ENCODE measurements around the gene ADGRL1. TPM values are rescaled to one million over a fixed set of nuclear protein-coding genes. Genes with fewer than 3 reads are reported as not detected.
"Not testable (repeated sequence)": the region's sequence is repeated elsewhere in the genome, so short reads cannot be mapped to it uniquely, and the experiment has no call there.

ADGRL1 gene
- total RNA-seq, 1 experiment from 2014 or later: 17.4 TPM

DNA sequence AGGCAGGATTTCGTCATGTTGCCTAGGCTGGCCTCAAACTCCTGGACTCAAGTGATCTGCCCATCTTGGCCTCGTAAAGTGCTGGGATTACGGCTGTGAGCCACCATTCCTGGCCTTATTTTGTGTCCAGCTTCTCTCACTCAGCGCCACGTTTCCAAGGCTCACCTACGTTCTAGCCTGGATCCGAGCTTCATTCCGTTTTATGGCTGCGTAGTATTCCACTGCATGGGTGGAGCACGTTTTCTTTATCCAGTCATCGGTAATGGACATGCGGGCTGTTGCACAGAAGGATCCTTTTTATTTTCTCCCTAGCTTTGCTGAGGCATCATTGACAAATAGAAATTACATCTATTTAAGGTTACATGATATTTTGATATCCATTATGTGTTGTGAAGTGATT is 16.6 kb downstream of the ADGRL1 start:
- no peak for DNase-seq (ENCODE audit: low read depth)

DNA sequence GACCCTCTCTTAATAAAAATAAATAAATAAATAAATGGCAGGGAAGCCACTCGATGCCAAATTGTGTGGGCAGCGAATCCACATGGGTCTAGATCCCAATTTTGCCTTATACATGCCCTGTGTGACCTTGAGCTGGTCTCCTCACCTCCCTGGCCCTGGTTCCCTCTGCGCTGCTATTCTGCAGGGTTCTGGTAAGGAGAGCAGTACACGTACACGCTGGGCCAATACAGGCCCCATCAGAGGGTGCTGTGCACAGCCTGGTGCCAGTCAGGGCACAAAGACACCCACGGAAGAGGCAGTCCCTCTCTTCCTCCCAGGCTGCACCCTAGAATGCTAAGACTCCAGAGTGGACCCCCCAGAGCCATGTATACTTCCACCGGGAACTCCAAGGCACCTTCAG is 17.9 kb downstream of the ADGRL1 start:
- DNase-seq (ENCODE audit: low read depth): not testable (repeated sequence)

DNA sequence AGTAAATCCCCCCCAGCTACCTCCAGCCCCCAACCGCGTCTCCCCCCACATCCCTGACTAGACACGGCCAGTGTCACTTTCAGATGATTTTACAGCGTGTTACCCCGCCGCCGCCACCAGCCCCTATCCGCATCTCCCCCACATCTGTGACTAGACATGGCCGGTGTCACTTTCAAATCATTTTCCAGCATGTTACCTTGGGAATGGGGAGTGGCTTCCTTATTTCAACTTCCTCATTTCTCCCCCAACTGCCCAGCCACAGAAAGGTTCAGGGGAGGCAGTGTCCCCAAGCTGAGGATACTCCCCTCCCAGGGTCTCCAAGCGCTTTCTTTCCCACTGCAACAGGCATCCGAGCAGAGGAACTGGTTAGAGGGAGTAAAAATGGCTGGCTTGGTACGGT is 18.4 kb downstream of the ADGRL1 start:
- DNase-seq (ENCODE audit: low read depth): no peak

DNA sequence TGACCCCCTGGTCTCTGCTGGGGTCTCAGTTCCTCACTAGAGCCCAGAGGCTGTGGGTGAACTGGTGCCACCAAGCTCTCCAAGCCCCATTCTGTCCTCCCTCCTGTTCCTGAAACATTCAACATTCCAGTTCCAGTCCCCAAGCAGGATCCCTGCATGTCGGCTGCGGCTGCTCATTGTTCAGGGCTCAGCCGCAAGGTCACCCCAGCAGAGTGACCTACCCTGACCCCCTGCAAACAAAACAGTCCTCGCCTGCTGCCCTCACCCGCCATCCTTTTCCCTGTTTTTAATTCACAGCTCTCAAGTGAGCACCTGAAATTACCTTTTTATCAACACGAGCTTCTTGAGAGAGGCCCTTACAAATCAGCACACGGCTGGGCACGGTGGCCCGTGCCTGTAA is 19.3 kb downstream of the ADGRL1 start:
- DNase-seq (ENCODE audit: low read depth): not testable (repeated sequence)

DNA sequence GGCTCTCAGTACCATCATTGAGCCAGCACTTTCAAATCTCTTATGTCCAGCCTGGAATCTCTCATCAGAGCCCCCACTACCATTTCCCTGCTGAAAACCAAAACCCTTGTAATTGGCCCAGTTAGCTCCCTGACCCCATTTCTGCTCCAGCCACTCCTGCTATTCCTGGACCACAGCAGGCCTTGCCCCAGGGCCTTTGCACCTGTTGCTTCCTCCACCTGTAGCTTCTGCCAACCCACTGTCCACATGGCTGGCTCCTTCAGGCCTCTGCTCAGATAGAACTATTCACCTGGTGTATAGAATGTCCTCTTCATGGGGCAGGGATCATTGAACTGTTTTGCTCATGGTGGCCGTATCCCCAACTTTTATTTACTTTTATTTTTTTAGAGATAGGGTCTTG is 20.3 kb downstream of the ADGRL1 start:
- not testable (repeated sequence) for DNase-seq (ENCODE audit: low read depth)

DNA sequence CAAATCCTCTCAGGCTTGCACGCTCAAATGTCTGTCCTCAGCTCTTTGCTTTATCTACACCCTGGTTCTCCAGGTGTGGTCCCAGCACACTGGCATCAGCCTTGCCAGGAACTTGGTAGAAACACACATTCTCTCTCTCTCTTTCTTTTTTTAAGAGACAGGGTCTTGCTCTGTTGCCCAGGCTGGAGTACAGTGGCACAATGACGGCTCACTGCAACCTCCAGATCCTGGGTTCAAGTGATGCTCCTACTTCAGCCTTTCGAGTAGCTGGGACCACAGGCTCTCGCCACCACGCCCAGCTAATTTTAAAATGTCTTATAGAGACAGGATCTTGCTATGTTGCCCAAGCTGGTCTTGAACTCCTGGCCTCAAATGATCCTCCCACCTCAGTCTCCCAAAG is 20.8 kb downstream of the ADGRL1 start:
- DNase-seq (ENCODE audit: low read depth): no peak

DNA sequence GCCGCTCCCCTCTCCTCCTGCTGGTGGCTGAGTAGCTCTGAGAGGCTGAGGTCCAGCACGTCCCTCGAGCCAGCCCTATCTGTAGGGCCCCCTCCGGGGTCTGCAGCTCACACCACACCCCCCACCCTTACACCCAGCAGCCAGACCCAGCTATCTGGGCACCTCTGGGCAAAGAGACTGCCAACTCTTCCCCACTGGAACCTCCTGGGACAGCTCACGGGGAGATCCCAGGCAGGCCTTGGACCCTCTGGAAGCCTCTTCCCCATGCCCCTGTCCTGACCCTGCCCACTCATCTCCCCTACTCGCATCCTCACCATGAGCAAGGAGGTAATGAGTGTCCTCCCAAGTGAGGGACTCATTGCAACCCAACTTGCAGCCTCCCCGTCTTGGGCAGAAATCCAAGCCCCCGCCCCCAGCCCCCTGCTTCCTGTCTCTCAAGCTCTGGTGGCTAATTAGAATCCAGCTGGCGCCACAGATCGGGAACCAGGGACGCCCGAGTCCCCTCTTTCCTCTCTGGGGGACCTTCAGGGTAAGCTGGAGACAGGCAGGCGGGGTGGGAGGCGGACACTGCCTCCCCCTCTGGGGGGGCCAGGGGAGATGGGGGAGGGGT is 22.1 kb downstream of the ADGRL1 start:
- DNase-seq (ENCODE audit: low read depth): no peak

DNA sequence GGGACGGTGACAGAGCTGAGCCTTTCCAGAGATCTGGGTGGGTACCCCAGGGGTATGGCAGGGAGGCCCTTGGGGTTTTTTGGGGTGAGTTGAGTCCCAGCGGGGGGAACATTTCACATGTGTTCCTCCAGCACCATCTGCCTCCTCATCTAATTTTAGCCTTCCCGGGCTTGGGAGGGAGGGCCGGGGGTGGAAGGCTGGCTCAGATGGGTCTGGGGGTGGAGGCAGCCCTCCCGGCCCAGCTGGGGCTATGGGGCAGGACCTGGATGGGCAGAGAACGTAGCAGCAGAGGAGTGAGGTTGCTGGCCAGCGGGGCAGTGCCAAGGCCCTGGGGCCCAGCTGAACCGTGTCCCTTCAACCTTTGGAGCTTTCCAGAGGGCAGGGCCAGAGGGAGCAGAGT is 23.5 kb downstream of the ADGRL1 start:
- DNase-seq (ENCODE audit: low read depth): no peak

DNA sequence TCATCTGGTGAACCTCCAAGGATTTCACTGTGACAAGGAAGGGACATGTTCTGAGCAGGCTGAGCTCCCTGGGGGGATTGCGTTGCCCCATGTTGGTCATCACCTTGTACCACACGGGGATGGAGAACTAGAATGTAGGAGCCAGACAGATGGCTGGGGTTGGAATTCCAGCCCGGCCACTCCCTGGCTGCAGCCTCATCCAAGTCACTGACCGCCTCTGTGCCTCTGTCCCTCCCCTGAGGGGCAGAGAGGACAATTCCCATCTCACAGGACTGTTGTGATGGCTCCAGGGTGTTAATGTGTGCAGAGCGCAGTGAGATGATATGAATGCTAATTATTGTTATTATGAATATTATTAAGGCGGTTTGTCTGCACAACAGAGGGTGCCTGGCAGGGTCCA is 24.1 kb downstream of the ADGRL1 start:
- no peak for DNase-seq (ENCODE audit: low read depth)

DNA sequence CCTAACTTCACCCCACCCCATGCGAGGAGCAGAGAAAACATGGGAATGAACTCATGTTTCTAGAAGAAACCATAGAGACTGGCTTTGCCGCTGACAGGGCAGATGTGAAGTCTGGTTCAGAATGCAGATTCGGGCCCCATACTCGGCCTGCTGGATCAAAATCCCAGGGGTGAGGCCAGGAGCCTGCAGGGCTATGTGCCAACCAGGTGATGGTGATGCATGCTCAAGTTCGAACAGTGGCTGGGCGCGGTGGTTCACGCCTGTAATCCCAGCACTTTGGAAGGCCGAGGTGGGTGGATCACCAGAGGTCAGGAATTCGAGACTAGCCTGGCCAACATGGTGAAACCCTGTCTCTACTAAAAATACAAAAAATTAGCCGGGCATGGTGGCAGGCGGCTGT is 24.8 kb downstream of the ADGRL1 start:
- DNase-seq (ENCODE audit: low read depth): not testable (repeated sequence)

DNA sequence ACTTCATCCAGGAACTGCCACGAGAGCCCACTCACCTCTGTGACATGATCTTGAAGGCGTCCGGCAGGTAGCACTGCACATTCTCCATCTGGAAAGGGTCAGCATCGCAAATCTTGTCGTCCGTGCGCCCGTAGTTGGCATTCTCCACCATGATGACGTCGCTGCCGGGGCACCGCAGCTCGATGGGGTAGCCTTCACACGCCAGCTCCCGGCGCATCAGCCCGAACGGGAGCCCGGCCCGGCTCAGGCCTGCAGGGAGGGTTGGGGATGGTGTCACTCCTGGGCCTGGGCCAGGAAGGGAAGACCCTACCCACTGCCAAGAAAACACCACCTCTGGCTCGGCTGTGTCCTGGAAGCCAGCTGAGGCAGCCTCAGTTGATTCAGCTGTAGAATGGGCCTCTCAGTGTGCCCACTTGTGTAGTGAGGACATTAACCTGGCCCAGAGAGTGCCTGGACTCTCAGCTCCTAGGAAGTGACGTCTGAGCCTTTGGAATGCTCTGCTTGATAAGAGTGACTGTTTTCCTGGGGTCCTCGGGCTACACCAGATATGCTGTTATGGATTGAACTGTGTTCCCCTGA is 28.4 kb downstream of the ADGRL1 start:
- no peak for DNase-seq (ENCODE audit: low read depth)

DNA sequence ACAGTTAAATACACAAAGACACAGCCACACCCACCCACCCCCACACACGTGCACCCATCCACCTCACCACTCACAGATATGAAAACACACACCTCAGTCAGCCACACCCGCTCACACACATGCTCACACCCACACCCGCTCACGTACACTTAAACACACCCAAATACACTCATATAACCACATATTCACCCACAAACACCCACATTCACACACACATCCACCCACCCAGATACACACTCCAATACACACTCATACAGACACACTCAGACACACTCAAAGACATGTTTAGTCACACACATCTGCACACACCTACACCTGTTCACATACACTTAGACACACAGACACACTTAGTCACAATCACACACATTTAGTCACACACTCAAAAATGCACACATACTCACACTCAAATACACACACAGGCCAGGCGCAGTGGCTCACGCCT is 30.6 kb downstream of the ADGRL1 start:
- DNase-seq (ENCODE audit: low read depth): no peak

DNA sequence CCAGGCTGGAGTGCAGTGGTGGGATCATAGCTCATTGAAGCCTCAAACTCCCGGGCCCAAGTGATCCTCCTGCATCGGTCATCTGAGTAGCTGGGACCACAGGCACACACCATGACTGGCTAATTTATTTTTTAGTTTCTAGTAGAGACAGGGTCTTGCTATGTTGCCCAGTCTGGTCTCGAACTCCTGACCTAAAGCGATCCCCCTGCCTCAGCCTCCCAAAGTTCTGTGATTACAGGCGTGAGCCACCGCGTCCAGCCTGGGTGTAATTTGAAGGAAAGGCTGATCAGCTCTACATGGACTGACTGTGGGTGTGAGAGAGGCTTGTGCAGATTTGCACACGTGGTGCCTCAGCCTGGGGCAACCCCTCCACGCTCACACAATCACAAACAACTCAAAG is 31.1 kb downstream of the ADGRL1 start:
- no peak for DNase-seq (ENCODE audit: low read depth)

DNA sequence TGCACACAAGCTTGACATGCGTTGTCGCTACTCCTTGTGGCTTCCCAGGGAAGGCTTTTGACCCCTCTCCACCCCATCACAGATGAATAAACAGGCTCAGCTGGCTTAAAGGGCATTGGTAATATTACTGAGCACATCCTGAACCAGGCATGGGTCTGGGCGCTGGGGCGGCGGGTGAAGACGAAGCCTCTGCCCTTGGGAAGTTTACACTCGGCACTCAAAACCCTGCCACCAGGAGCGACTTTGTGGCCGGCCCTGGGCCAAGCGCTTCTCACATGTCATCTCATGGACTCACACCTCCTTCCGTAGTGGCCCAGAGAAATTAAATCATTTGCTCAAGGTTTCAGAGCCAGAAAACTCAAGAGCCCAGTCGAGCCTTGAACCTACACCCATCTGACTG is 37.0 kb downstream of the ADGRL1 start:
- no peak for DNase-seq (ENCODE audit: low read depth)

DNA sequence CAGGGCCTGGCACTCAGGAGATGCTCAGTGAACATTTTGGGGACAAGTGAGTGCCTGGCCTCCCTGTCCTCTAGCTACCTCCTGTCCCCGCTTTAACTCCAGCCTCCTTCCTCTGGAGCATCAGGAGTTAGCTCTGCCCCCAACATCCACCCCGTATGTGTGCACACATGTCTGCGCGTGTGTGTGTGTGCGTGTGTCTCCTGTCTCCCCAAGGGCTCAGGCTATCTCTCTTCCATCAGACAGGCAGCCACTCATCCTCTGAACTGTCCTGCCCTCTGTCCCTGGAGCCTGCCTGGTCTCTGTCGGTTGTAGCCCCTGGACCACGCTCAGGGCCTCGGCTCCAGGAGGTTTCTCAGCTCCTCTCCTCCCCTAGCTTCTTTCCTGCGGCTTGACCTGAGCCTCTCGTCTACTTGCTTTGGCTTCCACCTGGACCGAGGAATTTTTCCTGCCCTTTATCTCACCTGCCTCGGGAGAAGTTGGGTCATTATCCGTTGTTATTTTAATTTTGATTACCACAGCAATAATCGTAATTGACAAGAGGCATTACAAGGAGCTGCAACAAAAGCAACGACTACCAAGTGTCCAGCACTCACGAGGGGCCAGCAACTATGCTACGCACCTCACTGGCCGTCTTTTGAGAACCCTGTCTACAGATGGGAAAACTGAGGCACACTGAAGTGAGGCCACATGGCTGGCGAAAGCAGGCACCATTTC is 37.6 kb downstream of the ADGRL1 start:
- DNase-seq (ENCODE audit: low read depth): no peak

DNA sequence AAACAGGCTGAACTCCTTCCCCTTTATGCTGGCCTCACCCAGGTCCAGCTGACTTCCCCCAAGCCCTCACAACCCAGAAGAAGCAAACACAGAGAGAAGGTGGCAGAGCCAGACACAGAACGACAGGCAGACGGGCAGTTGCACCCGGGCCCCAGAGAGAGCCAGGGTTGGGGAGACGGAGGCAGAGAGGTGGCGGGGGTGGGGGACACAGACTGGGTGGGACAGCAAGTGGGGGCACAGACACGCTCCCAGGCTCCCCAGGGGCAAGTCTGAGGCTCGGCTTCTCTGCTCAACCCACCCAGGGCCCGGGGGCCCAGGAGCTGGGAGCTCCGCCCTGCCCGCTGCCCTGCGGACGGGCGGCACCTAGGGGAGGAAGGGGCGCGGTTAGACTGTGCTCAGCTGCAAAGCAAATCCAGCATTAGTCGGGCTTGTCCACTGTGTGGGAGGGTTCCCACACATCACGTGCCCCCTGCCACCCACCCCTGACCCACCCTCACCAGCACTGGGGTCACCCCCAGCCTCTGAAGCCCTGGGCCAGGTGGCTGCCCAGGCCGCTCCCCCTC is 38.3 kb downstream of the ADGRL1 start:
- DNase-seq (ENCODE audit: low read depth): no peak

DNA sequence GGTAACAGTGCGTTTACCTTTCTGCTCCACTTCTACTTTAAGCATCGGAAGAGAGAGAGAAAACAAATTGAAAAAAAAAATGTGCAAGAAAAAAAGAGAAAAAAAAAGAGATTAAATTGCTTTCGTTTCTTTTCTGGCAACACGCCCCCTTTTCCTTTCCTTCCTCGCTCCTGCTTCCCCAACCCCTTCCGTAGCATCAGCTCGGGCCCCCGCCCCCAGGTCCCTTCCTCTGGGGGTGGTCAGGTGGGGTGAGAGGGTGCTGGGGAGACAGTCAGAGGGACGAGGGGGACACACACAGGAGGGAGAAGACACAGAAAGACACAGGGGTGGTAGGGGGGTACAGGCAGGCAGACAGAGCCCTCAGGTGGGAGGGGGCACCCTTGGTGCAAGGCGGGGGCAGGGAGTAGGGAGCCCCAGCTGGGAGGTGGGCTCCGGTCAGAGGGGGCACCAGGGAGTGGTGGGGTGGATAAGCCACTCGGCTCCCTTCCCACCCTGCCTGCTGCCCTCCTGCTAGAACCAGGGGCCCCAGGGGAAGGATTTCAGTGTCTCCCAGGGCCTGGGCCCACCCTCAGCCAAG is 38.9 kb downstream of the ADGRL1 start:
- no peak for DNase-seq (ENCODE audit: low read depth)

DNA sequence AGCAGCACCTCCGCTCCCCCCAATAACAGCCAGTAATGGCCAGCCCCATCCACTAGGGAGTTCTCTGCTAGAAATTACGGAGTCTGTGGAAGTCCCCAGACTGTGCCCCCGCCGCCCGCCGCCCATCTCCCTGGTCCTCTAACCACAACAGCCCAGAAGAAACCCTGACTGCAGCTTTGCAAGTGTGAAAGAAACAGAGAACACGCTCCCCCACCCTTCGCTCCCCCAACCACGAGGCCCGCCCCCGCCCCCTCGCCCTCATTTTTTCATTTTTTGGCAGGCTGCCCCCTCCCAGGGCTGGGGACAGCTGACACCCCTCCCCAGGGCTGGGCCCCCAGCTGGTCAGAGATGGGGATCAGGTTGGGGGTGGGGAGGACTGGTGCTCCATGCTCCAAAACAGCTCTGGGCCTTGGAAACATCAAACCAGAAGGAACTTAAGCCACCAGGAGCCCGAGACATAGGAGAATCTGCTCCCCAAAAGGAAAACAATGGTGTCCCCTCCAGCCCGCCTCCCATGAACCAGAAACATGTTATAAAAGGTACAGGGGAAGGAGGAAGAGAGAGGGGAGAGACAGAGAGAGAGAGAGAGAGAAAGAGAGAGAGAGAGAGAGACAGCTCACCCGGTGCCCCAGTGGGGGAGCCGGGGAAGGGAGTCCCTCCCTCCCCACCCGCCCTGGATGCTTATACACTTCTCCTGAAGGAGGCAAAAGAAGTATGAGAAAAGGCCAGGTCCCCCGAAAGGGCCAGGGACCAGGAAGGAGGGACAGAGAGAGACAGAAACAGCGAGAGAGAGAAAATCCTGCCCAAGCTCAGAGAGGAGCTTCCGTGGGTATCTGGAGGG is 39.8 kb downstream of the ADGRL1 start:
- no peak for DNase-seq (ENCODE audit: low read depth)

DNA sequence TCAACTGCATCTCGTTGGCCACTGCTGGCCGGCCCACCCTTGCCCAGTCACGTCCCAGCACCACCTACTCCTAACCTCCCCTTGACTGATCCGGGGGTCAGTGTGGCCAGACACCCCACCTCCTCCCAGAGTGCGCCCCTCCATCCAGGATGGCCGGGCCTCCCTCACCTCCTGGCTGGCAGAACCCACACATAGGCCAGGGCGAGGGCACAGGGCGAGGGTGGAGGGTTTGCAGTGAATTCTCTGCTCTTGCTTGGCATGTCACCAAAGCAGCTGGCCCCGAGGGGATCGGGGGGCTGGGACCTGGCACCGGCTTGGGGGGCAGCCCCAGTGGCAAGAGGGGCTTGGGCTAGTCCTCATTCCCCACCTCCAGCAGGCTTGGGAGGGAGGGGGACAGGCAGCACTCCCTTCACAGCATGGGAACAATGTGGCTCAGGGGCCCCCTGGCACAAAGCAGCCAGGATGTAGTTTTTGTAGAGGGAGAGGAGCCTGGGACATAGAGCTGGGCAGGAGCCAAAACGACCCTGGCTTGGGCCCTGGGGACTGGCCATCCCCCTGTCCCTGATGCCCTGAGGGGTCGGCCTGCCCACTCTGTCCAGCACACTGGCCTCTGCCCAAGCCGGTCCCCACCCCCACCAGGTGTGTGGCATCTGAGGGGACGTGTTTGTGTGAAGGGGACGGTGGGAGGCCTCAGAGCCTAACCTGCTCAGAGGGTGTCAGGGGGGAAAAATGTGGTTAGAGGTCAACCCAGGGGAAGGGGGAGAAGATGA is 41.1 kb downstream of the ADGRL1 start:
- no peak for DNase-seq (ENCODE audit: low read depth)

DNA sequence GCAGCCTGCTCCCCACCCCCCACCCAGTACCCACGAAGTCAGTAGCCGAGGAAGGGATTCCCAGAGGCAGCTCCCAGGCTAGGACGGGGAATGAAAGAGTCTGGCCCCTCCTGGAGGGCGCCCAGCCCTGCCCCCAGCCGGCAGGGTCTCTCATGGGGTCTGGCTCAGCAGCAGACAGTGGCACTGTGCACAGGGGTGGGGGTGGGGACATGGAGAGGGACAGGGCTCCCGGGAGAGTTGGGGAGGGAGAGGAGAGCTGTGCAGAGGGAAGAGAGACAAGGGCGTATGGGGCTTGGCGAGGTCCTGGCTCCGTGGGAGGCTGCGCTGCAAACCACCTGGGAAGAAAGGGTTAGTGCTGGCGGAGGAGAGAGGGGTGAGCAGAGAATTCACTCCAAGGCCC is 41.9 kb downstream of the ADGRL1 start:
- no peak for DNase-seq (ENCODE audit: low read depth)

DNA sequence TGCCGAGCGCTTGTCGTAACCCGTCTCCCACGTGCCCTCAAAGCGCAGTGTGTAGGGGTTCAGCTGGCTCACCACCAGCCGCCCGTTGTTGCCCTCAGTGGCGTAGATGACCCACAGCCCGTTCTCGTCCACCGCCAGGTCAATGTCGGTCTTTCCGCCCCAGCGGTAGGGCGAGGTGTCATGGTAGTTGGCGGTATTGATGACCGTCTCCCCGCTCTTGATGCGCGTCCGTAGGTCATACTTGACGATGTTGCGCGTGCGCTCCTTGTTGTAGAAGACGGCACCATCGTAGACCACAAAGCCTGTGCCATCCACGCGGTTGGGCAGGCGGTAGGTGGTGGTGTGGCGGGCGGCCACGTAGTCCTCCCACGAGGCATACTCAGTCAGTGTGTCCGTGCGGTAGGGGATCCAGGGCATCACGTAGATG is 43.1 kb downstream of the ADGRL1 start:
- no peak for DNase-seq (ENCODE audit: low read depth)
